ENCODE measurements around the gene GMPPB.

GMPPB gene

DNA sequence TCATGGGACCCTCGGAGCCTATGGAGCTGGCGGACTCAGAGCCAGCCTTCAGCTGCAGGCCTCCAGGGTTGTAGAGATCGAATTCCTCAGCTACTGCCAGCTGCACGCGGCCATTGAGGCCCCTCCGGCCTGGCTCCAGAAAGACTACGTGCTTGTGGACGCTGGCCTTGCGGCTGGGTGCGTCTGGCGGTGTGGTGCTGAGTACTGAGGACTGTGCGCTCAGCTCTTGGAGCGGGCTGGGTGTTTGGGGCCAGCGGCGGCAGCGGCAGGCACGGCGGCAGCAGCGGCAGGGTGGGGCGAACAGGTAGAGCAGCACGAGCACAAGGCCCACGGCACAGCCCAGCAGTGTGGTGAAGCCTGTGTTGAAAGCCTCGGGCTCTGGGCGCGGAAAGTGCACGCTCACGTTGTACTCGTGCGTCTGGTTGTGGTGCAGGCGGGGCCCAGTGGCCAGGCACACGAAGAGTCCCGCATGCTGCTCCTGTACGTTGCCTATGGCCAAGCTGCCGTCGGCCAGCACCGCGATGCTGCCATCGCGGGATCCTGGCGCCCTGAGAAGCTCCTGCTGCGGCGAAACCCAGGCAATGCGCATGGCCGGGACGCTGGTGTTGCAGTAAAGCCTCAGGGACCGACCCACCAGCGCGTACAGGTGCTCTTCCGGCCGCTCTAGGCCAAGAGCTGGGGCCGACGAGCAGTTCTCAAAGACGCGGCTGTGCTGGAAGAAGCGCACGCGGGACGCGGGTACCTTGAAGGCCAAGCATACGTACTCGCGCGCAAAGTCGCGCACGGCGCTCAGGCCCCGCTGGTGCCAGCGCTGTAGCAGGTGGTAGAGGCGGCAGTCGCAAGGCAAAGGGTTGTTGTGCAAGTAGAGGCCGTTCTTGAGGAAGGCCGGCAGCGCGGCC, 5.5 kb downstream of the GMPPB start:
- H3K4me1 ChIP-seq (ENCODE audit: control insufficient read depth, low read depth, low read length) = peaks cover 8% of the 10 kb centered on the region
- H3K9ac ChIP-seq (ENCODE audit: low read length) = no peak overlapping the region
- no peaks in the 10 kb centered on the region for H3K9me3 ChIP-seq (ENCODE audit: control insufficient read depth, low read depth, low read length)
- no peak overlapping the region for H3K27ac ChIP-seq (ENCODE audit: low read length)
- peaks cover 10% of the 10 kb centered on the region for H3K36me3 ChIP-seq (ENCODE audit: control insufficient read depth, low read depth, low read length)
- H3K4me3 ChIP-seq (ENCODE audit: low read length) = peak overlapping the region; percentile 69
- H3K27me3 ChIP-seq (ENCODE audit: control insufficient read depth, insufficient read depth, low read length) = no peaks in the 10 kb centered on the region

DNA sequence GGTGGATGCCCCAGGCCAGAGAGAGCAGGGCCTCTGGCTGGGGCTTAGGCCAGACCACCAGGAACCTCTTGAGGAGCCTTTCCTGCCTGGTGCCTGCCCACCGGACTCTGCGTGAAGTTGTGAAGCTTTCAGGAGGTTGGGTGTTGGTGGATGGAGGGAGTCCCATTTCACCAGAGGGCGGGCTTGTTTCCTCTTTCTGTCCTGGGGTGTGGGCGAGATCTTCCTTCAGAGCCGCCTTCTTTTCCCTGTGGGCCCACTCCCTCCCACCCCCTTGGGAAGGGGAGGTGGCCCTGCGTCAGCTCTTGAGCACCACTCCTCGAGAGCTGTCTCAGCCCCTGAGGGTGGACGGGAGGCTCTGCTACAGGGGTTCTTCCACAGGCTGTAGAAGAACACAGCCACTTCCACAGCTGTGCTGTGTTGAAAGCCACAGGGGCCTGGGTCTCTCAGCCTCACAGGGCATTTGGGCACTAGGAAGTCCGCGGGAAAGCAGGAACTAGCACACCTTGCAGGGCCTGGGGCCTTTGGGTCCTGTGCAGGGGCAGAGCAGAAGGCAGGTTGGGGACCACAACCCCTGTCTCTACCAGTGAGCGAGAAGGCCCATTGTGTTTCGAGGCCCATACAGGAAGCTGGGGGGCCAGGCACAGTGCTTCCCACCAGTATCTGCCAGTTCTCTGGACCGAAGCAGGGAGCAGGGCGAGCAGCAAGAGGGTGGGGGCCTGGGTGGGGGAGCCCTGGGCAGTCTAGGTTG, 6.4 kb downstream of the GMPPB start:
- no peak overlapping the region for H3K27ac ChIP-seq (ENCODE audit: low read length)
- H3K9ac ChIP-seq (ENCODE audit: low read length) = no peak overlapping the region
- peaks cover 10% of the 10 kb centered on the region for H3K36me3 ChIP-seq (ENCODE audit: control insufficient read depth, low read depth, low read length)
- H3K4me3 ChIP-seq (ENCODE audit: low read length) = no peak overlapping the region
- no peaks in the 10 kb centered on the region for H3K9me3 ChIP-seq (ENCODE audit: control insufficient read depth, low read depth, low read length)
- H3K4me1 ChIP-seq (ENCODE audit: control insufficient read depth, low read depth, low read length) = peaks cover 4% of the 10 kb centered on the region
- no peaks in the 10 kb centered on the region for H3K27me3 ChIP-seq (ENCODE audit: control insufficient read depth, insufficient read depth, low read length)

DNA sequence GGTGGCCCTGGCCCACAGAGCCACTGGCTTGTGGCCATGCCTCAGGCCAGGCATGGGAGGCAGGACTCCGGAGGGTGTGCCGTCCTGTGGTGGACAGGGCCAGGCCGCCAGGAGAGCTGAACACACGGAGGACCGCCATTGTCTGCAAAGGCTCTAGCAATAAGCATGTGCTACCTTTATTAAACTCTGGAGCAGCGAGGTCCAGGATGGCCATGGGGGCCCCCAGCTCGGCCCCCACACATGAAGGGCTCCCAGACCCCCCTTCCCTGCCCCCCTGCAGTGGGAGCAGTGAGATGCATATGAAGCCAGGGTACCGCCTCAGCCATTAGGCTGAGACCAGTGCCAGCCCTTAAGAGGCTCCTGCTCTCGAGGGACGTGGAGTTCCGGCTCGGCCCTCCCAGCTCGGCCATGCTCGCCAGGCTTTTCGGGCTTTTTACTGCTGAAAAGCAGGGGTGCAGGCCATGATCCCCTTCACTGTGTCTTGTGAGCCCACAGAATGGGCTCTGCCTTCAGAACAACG, 7.0 kb downstream of the GMPPB start:
- H3K36me3 ChIP-seq (ENCODE audit: control insufficient read depth, low read depth, low read length) = peaks cover 10% of the 10 kb centered on the region
- H3K27me3 ChIP-seq (ENCODE audit: control insufficient read depth, insufficient read depth, low read length) = no peaks in the 10 kb centered on the region
- H3K27ac ChIP-seq (ENCODE audit: low read length) = no peak overlapping the region
- no peaks in the 10 kb centered on the region for H3K9me3 ChIP-seq (ENCODE audit: control insufficient read depth, low read depth, low read length)
- H3K4me3 ChIP-seq (ENCODE audit: low read length) = no peak overlapping the region
- peaks cover 4% of the 10 kb centered on the region for H3K4me1 ChIP-seq (ENCODE audit: control insufficient read depth, low read depth, low read length)
- H3K9ac ChIP-seq (ENCODE audit: low read length) = no peak overlapping the region

DNA sequence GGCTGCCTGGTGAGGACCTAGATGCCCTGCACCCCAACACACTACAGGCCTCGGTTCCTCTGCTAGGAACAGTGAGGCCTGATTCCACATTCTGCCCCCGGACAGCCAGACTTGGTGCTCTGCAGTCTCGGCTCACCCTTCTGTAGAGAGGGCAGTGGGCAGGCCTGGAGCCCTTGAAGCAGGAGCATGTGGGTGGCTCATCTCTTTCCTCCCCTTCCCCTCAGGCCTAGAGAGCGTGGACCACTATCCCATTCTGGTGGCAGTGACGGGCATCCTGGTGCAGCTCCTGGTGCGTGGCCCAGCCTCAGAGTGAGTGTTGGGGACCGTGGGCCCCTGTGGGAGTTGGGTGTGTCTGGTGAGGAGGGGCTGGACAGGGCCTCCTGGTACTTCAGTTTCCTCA, 7.6 kb downstream of the GMPPB start:
- no peak overlapping the region for H3K27ac ChIP-seq (ENCODE audit: low read length)
- H3K9me3 ChIP-seq (ENCODE audit: control insufficient read depth, low read depth, low read length) = no peaks in the 10 kb centered on the region
- H3K9ac ChIP-seq (ENCODE audit: low read length) = no peak overlapping the region
- H3K36me3 ChIP-seq (ENCODE audit: control insufficient read depth, low read depth, low read length) = peaks cover 6% of the 10 kb centered on the region
- no peak overlapping the region for H3K4me3 ChIP-seq (ENCODE audit: low read length)
- H3K27me3 ChIP-seq (ENCODE audit: control insufficient read depth, insufficient read depth, low read length) = no peaks in the 10 kb centered on the region
- peaks cover 4% of the 10 kb centered on the region for H3K4me1 ChIP-seq (ENCODE audit: control insufficient read depth, low read depth, low read length)

DNA sequence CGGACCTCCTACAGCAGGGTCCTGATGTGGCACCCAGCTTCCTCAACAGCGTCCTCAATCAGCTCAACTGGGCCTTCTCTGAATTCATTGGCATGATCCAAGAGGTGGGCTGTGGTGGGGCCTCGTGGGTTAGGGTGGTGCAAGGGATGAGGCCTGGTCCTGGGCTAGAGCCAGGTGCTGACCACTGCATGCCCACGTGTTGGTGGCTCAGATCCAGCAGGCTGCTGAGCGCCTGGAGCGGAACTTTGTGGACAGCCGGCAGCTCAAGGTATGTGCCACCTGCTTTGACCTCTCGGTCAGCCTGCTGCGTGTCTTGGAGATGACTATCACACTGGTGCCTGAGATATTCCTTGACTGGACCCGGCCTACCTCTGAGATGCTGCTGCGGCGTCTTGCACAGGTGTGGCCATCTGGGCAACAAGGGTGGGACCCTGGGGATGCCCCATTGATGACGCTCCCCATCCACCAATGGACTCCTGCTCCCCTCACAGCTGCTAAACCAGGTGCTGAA, 8.1 kb downstream of the GMPPB start:
- Histone ChIP-seq H3K4me1 (ENCODE audit: control insufficient read depth, low read depth, low read length) (peaks cover 4% of the 10 kb centered on the region), H3K36me3 (ENCODE audit: control insufficient read depth, low read depth, low read length) (peaks cover under 1% of the 10 kb centered on the region), H3K9ac (ENCODE audit: low read length) (no peak overlapping the region), H3K4me3 (ENCODE audit: low read length) (no peak overlapping the region), H3K27ac (ENCODE audit: low read length) (no peak overlapping the region), H3K9me3 (ENCODE audit: control insufficient read depth, low read depth, low read length) (no peaks in the 10 kb centered on the region), H3K27me3 (ENCODE audit: control insufficient read depth, insufficient read depth, low read length) (no peaks in the 10 kb centered on the region)

DNA sequence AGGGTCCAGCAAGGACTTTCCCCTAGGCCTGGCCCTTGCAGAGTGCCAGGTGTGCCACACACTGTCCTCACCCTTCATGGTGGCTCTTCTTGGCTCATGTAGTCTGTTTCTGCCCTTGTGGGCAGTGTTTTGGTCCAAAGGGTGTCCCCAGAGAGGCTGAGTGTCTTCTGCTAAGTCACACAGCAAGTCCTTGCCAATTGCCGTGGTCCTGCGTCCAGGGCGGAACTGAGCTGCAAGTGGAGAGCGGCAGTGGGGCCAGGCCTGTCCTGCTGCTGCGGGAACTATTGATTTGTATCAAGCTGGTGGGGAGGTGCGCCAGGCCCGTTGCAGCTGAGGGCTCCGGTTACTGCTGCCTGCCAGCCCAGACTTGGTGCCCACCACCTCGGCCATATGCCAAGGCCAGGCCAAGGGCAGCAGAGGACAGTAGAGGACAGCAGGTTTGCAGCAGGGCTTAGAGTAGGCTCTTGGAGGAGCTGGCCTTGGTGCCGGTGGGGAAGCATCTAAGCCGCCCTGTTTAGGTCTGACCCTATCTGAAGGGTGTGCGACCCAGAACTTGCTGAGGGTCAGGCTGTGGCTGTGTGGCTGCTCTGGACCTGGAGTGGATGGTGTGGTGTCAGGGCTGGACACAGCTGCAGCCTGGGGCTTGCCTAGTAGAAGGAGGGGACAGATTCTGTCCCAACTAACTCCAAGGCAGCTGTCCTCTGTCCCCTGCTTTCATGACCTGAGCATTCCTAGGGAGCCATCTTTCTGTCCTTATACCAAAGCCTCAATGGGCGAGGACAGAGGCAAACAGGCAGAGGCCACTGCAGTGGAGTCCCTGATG, 8.8 kb downstream of the GMPPB start:
- Histone ChIP-seq H3K27ac (ENCODE audit: low read length) (no peak overlapping the region), H3K9me3 (ENCODE audit: control insufficient read depth, low read depth, low read length) (no peaks in the 10 kb centered on the region), H3K36me3 (ENCODE audit: control insufficient read depth, low read depth, low read length) (no peaks in the 10 kb centered on the region), H3K4me3 (ENCODE audit: low read length) (no peak overlapping the region), H3K9ac (ENCODE audit: low read length) (no peak overlapping the region), H3K4me1 (ENCODE audit: control insufficient read depth, low read depth, low read length) (peaks cover 4% of the 10 kb centered on the region), H3K27me3 (ENCODE audit: control insufficient read depth, insufficient read depth, low read length) (no peaks in the 10 kb centered on the region)

DNA sequence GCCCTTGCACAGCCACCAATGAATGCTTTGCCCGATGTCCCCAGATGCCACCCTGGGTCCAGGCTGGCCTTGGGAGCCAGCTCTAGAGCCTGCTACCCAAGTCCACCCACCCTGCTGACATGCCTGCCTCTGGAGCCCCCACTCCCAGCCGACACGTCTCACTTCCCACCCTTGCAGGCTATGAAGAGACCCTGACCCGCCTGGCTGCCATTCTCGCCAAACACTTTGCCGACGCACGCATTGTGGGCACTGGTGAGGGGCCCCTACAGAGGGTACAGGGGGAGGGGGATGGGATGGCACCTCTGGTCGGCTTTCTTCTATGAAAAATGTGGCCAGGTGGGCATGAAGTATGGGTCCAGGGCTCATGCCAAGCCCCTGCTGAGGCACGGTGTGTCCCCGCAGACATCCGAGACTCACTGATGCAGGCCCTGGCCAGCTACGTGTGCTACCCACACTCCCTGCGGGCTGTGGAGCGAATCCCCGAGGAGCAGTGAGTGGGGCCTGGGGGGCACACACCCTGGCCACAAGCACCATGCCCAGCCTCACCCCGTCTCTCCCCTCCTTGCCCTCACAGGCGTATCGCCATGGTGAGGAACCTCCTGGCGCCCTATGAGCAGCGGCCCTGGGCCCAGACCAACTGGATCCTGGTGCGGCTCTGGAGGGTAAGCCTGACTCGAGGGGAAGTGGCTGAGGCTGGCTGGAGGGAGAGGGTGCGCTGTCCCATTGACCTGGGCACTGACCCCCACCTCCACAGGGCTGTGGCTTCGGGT, 10.2 kb downstream of the GMPPB start:
- Histone ChIP-seq H3K27ac (ENCODE audit: low read length) (no peak overlapping the region), H3K36me3 (ENCODE audit: control insufficient read depth, low read depth, low read length) (no peaks in the 10 kb centered on the region), H3K9ac (ENCODE audit: low read length) (no peak overlapping the region), H3K4me3 (ENCODE audit: low read length) (no peak overlapping the region), H3K4me1 (ENCODE audit: control insufficient read depth, low read depth, low read length) (no peaks in the 10 kb centered on the region), H3K27me3 (ENCODE audit: control insufficient read depth, insufficient read depth, low read length) (no peaks in the 10 kb centered on the region), H3K9me3 (ENCODE audit: control insufficient read depth, low read depth, low read length) (no peaks in the 10 kb centered on the region)

DNA sequence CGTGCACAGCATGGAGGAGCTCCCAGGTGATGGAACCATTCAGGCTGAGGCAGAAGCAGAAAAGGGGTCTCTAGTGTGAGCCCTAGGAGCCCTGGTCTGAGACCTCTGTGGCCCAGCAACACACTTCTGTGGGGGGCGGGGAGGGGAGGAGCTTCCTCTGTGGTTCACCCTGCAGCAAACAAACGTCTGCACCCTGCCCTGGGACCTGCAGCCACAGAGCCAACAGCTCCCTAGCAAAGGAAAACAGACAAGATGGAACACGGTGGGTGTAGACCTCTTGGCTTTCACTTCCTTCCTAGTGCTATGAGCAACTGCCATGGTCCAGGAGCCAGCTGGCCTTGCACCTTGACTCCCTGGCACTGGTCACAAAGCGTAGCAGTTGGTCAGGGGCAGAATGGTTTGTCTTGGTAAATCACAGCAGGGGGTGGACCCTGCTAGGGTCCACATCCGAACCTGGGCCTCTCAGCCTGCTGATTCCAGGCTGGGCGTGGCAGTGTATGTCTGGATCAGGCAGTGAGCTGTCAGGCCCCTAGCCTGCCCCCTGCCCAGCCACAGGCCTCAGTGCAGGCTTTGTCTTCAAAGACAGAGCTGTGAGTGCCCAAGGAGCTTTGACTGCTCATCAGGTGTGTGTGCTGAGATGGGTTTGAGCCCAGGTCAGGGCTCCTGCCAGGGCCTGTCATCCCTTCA, 11.0 kb downstream of the GMPPB start:
- no peak overlapping the region for H3K9ac ChIP-seq (ENCODE audit: low read length)

DNA sequence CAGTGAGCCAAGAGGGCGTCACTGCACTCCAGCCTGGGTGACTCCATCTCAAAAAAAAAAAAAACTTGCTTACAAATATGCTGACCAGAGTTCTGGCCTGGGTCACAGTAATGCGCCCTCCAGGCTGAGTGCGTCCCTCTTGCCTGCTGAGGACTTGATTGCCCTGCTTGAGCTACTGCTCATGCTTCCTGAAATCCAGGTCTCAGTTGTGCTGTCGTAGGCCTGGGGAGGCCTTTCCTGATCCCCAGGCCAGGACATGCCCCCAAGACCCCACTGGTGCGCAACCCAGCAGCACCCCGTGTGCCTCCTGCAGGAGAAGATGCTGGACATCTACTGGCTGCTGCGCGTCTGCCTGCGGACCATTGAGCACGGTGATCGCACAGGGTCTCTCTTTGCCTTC, 11.6 kb downstream of the GMPPB start:
- H3K4me3 ChIP-seq (ENCODE audit: low read length) = no peak overlapping the region
- no peak overlapping the region for H3K9ac ChIP-seq (ENCODE audit: low read length)
- H3K36me3 ChIP-seq (ENCODE audit: control insufficient read depth, low read depth, low read length) = no peaks in the 10 kb centered on the region
- H3K9me3 ChIP-seq (ENCODE audit: control insufficient read depth, low read depth, low read length) = no peaks in the 10 kb centered on the region
- H3K27ac ChIP-seq (ENCODE audit: low read length) = no peak overlapping the region
- no peaks in the 10 kb centered on the region for H3K4me1 ChIP-seq (ENCODE audit: control insufficient read depth, low read depth, low read length)
- H3K27me3 ChIP-seq (ENCODE audit: control insufficient read depth, insufficient read depth, low read length) = no peaks in the 10 kb centered on the region

More for the DNA sequence above, 11.0 kb downstream of the GMPPB start:
- no peaks in the 10 kb centered on the region for H3K27me3 ChIP-seq (ENCODE audit: control insufficient read depth, insufficient read depth, low read length)
- H3K27ac ChIP-seq (ENCODE audit: low read length) = no peak overlapping the region
- H3K9me3 ChIP-seq (ENCODE audit: control insufficient read depth, low read depth, low read length) = no peaks in the 10 kb centered on the region
- no peak overlapping the region for H3K4me3 ChIP-seq (ENCODE audit: low read length)
- no peaks in the 10 kb centered on the region for H3K36me3 ChIP-seq (ENCODE audit: control insufficient read depth, low read depth, low read length)
- H3K4me1 ChIP-seq (ENCODE audit: control insufficient read depth, low read depth, low read length) = no peaks in the 10 kb centered on the region

DNA sequence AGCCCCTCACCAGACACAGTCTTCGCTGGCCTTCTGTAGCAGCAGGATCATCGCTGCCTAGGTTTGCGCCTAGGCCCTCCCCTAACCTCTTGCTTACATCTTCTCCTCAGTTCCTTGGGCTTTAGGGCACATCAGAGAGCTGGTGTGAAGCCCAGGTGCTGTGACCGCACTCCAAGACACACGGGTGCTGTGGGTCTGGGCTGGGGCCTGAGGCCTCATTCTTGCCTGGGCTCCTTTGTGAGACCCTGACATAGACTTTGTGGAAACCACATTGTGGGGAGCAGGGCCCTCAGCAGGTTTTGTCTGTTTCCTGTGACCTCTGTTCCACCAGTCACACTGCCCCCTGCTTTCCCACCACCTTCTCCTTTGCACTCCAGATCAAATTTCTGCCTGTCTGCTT, 12.3 kb downstream of the GMPPB start:
- Histone ChIP-seq H3K27ac (ENCODE audit: low read length) (no peak overlapping the region), H3K4me3 (ENCODE audit: low read length) (no peak overlapping the region), H3K9ac (ENCODE audit: low read length) (no peak overlapping the region), H3K36me3 (ENCODE audit: control insufficient read depth, low read depth, low read length) (no peaks in the 10 kb centered on the region), H3K4me1 (ENCODE audit: control insufficient read depth, low read depth, low read length) (no peaks in the 10 kb centered on the region), H3K27me3 (ENCODE audit: control insufficient read depth, insufficient read depth, low read length) (no peaks in the 10 kb centered on the region), H3K9me3 (ENCODE audit: control insufficient read depth, low read depth, low read length) (no peaks in the 10 kb centered on the region)
